ENCODE results near the gene HYAL4. TPM values are rescaled to one million over a fixed set of nuclear protein-coding genes. Genes with fewer than 3 reads are reported as not detected.

HYAL4 gene
- total and polyA plus RNA-seq, 2 of the 13 experiments (the other 11 are each of a cell fraction or from before 2014, with no cell fraction given), result not detected

GRCh38 chr7:123797673-123798531, 47.1 kb upstream of the HYAL4 start (continued):
- TF ChIP-seq, protein P1, sequence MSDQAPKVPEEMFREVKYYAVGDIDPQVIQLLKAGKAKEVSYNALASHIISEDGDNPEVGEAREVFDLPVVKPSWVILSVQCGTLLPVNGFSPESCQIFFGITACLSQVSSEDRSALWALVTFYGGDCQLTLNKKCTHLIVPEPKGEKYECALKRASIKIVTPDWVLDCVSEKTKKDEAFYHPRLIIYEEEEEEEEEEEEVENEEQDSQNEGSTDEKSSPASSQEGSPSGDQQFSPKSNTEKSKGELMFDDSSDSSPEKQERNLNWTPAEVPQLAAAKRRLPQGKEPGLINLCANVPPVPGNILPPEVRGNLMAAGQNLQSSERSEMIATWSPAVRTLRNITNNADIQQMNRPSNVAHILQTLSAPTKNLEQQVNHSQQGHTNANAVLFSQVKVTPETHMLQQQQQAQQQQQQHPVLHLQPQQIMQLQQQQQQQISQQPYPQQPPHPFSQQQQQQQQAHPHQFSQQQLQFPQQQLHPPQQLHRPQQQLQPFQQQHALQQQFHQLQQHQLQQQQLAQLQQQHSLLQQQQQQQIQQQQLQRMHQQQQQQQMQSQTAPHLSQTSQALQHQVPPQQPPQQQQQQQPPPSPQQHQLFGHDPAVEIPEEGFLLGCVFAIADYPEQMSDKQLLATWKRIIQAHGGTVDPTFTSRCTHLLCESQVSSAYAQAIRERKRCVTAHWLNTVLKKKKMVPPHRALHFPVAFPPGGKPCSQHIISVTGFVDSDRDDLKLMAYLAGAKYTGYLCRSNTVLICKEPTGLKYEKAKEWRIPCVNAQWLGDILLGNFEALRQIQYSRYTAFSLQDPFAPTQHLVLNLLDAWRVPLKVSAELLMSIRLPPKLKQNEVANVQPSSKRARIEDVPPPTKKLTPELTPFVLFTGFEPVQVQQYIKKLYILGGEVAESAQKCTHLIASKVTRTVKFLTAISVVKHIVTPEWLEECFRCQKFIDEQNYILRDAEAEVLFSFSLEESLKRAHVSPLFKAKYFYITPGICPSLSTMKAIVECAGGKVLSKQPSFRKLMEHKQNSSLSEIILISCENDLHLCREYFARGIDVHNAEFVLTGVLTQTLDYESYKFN (CRISPR knock-in tag; conservative IDR thresholded peaks at IDR 0.05), result peak; percentile 66
- TF ChIP-seq ZNF510 (CRISPR knock-in tag; IDR thresholded peaks at IDR 0.05; ENCODE audit: low read depth) (no peak), THYN1 (CRISPR knock-in tag; IDR thresholded peaks at IDR 0.05; ENCODE audit: borderline replicate concordance, low read depth) (no peak), ATF3 (CRISPR knock-in tag; IDR thresholded peaks at IDR 0.05) (0 out of 2 replicates have a peak, but pooled peaks have one; percentile 54), ATF7 (IDR thresholded peaks at IDR 0.05) (peak; percentile 53), ATF7 (CRISPR knock-in tag; IDR thresholded peaks at IDR 0.05) (no peak; the same call in 1 of the 2 replicates), ISL2 (CRISPR knock-in tag; IDR thresholded peaks at IDR 0.05) (peak; percentile 64; the same call in 1 of the 2 replicates), MAFG (CRISPR knock-in tag; IDR thresholded peaks at IDR 0.05) (no peak), RFXANK (CRISPR knock-in tag; IDR thresholded peaks at IDR 0.05) (no peak), SNRNP70 (IDR thresholded peaks at IDR 0.05; ENCODE audit: low read depth, low read length) (no peak), SP4 (CRISPR knock-in tag; IDR thresholded peaks at IDR 0.05) (no peak), PBX2 (CRISPR knock-in tag; IDR thresholded peaks at IDR 0.05) (no peak), HHEX (CRISPR knock-in tag; IDR thresholded peaks at IDR 0.05) (peak; percentile 74; the same call in 1 of the 2 replicates), ZC3H13 (CRISPR knock-in tag; IDR thresholded peaks at IDR 0.05) (no peak), ESRRA (CRISPR knock-in tag; IDR thresholded peaks at IDR 0.05; ENCODE audit: low read depth) (0 out of 2 replicates have a peak, but pooled peaks have one; percentile 28), ERF (CRISPR knock-in tag; IDR thresholded peaks at IDR 0.05) (no peak), FOXJ3 (CRISPR knock-in tag; IDR thresholded peaks at IDR 0.05; ENCODE audit: borderline replicate concordance) (peak; percentile 51; the same call in 1 of the 2 replicates), ETS1 (CRISPR knock-in tag; IDR thresholded peaks at IDR 0.05) (no peak), MIER3 (CRISPR knock-in tag; IDR thresholded peaks at IDR 0.05; ENCODE audit: borderline replicate concordance) (peak; percentile 75; the same call in 1 of the 2 replicates), NFYB (CRISPR knock-in tag; IDR thresholded peaks at IDR 0.05) (no peak)
- TF ChIP-seq, protein P2, sequence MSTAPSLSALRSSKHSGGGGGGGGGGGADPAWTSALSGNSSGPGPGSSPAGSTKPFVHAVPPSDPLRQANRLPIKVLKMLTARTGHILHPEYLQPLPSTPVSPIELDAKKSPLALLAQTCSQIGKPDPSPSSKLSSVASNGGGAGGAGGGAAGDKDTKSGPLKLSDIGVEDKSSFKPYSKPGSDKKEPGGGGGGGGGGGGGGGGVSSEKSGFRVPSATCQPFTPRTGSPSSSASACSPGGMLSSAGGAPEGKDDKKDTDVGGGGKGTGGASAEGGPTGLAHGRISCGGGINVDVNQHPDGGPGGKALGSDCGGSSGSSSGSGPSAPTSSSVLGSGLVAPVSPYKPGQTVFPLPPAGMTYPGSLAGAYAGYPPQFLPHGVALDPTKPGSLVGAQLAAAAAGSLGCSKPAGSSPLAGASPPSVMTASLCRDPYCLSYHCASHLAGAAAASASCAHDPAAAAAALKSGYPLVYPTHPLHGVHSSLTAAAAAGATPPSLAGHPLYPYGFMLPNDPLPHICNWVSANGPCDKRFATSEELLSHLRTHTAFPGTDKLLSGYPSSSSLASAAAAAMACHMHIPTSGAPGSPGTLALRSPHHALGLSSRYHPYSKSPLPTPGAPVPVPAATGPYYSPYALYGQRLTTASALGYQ (CRISPR knock-in tag; IDR thresholded peaks at IDR 0.05), result no peak
